GM12878 (cell line): ENCODE measurements around the gene HMCN1. TPM values are rescaled to one million over a fixed set of nuclear protein-coding genes. Genes with fewer than 3 reads are reported as not detected.

Experiments
- CEBPZ ChIP-seq: fragments of 150-350 bp; IDR thresholded peaks from 2 replicates; pipeline ENCODE4 v1.6.1; 2016; ENCODE audit warnings: low read depth, low read length
- ELK1 ChIP-seq: IDR thresholded peaks from 2 replicates; pipeline ENCODE4 v1.6.1; 2012; ENCODE audit warnings: low read depth, low read length, improper control_type of control experiment
- EP300 ChIP-seq, 2 experiments: fragments of 150-350 bp in 1 of 2; IDR thresholded peaks; 2 replicates each; pipeline ENCODE4 v1.6.1; 2011 to 2012; ENCODE audit warnings: low read depth in 2 of 2, low read length in 2 of 2, borderline replicate concordance in 1 of 2, improper control_type of control experiment in 1 of 2, inconsistent platforms in 1 of 2; ENCODE audit not compliant: control insufficient read depth in 1 of 2
- FOS ChIP-seq: IDR thresholded peaks from 3 replicates; pipeline ENCODE4 v1.6.1; 2011; ENCODE audit warnings: borderline replicate concordance; ENCODE audit not compliant: insufficient read length; ENCODE audit errors: extremely low read depth
- FOXK2 ChIP-seq: fragments of 450-650 bp; IDR thresholded peaks from 2 replicates; pipeline ENCODE4 v1.6.1; 2017; ENCODE audit warnings: mild to moderate bottlenecking, moderate library complexity
- FOXM1 ChIP-seq: IDR thresholded peaks from 2 replicates; pipeline ENCODE4 v1.6.1; 2012; ENCODE audit warnings: low read depth, mild to moderate bottlenecking, inconsistent platforms, low read length, moderate library complexity
- HDAC6 ChIP-seq: fragments of 200-600 bp; sonication (generic); IDR thresholded peaks from one replicate; pipeline ENCODE4 v1.8.0; 2017; ENCODE audit warnings: antibody characterized with exemption; ENCODE audit not compliant: unreplicated experiment
- HDGF ChIP-seq: fragments of 450-650 bp; IDR thresholded peaks from 2 replicates; pipeline ENCODE4 v1.6.1; 2016; ENCODE audit warnings: antibody characterized with exemption
- IRF3 ChIP-seq: fragments of 450-650 bp; IDR thresholded peaks from 2 replicates; pipeline ENCODE4 v1.6.1; 2014; ENCODE audit warnings: mild to moderate bottlenecking
- MTA3 ChIP-seq: IDR thresholded peaks from 2 replicates; pipeline ENCODE4 v1.6.1; 2012; ENCODE audit warnings: low read length, inconsistent platforms, borderline replicate concordance
- PAX5 ChIP-seq: IDR thresholded peaks from 2 replicates; pipeline ENCODE4 v1.6.1; 2011; ENCODE audit warnings: low read depth, low read length, borderline replicate concordance
- PBX3 ChIP-seq: IDR thresholded peaks from 2 replicates; pipeline ENCODE4 v1.6.1; 2011; ENCODE audit warnings: mild to moderate bottlenecking, low read depth, low read length, moderate library complexity; ENCODE audit not compliant: insufficient replicate concordance
- RBBP5 ChIP-seq: fragments of 200-600 bp; sonication (generic); conservative IDR thresholded peaks from 2 replicates; pipeline ENCODE4 v1.6.1; 2016
- SIN3A ChIP-seq: IDR thresholded peaks from 2 replicates; pipeline ENCODE4 v1.6.1; 2012; ENCODE audit warnings: low read depth, low read length, improper control_type of control experiment
- SKIL ChIP-seq: fragments of 450-650 bp; IDR thresholded peaks from 2 replicates; pipeline ENCODE4 v1.6.1; 2017; ENCODE audit warnings: mild to moderate bottlenecking, low read depth, inconsistent platforms; ENCODE audit not compliant: poor library complexity, severe bottlenecking
- SMAD1 ChIP-seq: fragments of 450-650 bp; IDR thresholded peaks from 2 replicates; pipeline ENCODE4 v1.6.1; 2018; ENCODE audit warnings: mild to moderate bottlenecking, low read depth; ENCODE audit not compliant: partially characterized antibody
- SMAD5 ChIP-seq: IDR thresholded peaks from 2 replicates; pipeline ENCODE4 v1.6.1; 2016; ENCODE audit warnings: antibody characterized with exemption, low read depth
- TAF1 ChIP-seq: IDR thresholded peaks from 2 replicates; pipeline ENCODE4 v1.6.1; 2011; ENCODE audit warnings: mild to moderate bottlenecking, low read depth, low read length, borderline replicate concordance
- ZBED1 ChIP-seq: IDR thresholded peaks from 2 replicates; pipeline ENCODE4 v1.6.1; 2016; ENCODE audit warnings: borderline replicate concordance
- ZNF384 ChIP-seq: IDR thresholded peaks from 2 replicates; pipeline ENCODE4 v1.6.1; 2012; ENCODE audit warnings: low read depth, mild to moderate bottlenecking, low read length, improper control_type of control experiment, borderline replicate concordance
- polyA plus RNA-seq, 11 experiments: library from polyadenylated mRNA; depleted of rRNA in 4 of 11; unstranded in 6 of 11; stranded (reverse) in 5 of 11; fragments of >200 nt; fragmentation: Nextera tagmentation in 4 of 11; fragmentation: Illumina TruSeq in 1 of 11; extraction: Ambion mirVana in 4 of 11; extraction: Trizol in 1 of 11; gene quantifications; 1 replicate in 1 of 11; 2 replicates in 10 of 11; pipeline versions ENCODE4 v1.2.1 to v1.2.3, GENCODE V29; 2011 to 2016; ENCODE audit warnings: inconsistent platforms in 2 of 11, missing spikeins in 2 of 11, low read depth in 1 of 11
- total RNA-seq, 4 experiments: library from RNA; depleted of rRNA in 3 of 4; stranded (reverse); fragments of >200 nt in 3 of 4; fragmentation: Illumina TruSeq in 1 of 4; extraction: Trizol in 1 of 4; gene quantifications; 2 replicates each; pipeline versions ENCODE4 v1.2.1 to v1.2.3, GENCODE V29; 2013 to 2021
- TF ChIP-seq, protein P1 (sequence below): IDR thresholded peaks from 2 replicates; pipeline ENCODE4 v1.6.1; 2012; ENCODE audit warnings: low read depth, low read length, improper control_type of control experiment

HMCN1 gene
- total and polyA plus RNA-seq, 10 of the 15 experiments (the other 5 are each of a cell fraction or from before 2014, with no cell fraction given): under 0.01 to 0.07 TPM; not detected in 8

- peak; percentile 79 for TF ChIP-seq SKIL
- TF ChIP-seq ELK1: no peak
- no peak for TF ChIP-seq SIN3A
- TF ChIP-seq, protein P1, sequence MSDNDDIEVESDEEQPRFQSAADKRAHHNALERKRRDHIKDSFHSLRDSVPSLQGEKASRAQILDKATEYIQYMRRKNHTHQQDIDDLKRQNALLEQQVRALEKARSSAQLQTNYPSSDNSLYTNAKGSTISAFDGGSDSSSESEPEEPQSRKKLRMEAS: no peak
- no peak for TF ChIP-seq HDGF
- peak; percentile 87; the same call in 1 of the 2 replicates for TF ChIP-seq MTA3
- no peak for TF ChIP-seq IRF3
- TF ChIP-seq HDAC6: no peak
- no peak for TF ChIP-seq CEBPZ
- peak; percentile 79; the same call in 1 of the 2 replicates for TF ChIP-seq PAX5
- TF ChIP-seq PBX3: no peak
- no peak for TF ChIP-seq RBBP5
- TF ChIP-seq TAF1: no peak
- no peak for TF ChIP-seq FOS
- TF ChIP-seq ZNF384: no peak
- no peak for TF ChIP-seq SMAD1
- no peak for TF ChIP-seq SMAD5
- peak; percentile 78; the same call in 1 of the 2 replicates for TF ChIP-seq ZBED1
- peak; percentile 69 to 85; a peak in 3 of 4 replicates for TF ChIP-seq EP300 (IDR thresholded peaks at IDR 0.05; ENCODE audit: borderline replicate concordance in 1 of 2, control insufficient read depth in 1 of 2, low read depth in 2 of 2, low read length in 2 of 2)
- peak; percentile 76; the same call in 1 of the 2 replicates for TF ChIP-seq FOXM1
- TF ChIP-seq FOXK2: no peak
Observed at GRCh38 chr1:186078245-186078644, 344.1 kb downstream of the HMCN1 start (continued).
